ENCODE measurements around the gene FOXA2. TPM values are rescaled to one million over a fixed set of nuclear protein-coding genes. Genes with fewer than 3 reads are reported as not detected.

Gene FOXA2
- total and polyA plus RNA-seq, 12 donors = not detected

DNA sequence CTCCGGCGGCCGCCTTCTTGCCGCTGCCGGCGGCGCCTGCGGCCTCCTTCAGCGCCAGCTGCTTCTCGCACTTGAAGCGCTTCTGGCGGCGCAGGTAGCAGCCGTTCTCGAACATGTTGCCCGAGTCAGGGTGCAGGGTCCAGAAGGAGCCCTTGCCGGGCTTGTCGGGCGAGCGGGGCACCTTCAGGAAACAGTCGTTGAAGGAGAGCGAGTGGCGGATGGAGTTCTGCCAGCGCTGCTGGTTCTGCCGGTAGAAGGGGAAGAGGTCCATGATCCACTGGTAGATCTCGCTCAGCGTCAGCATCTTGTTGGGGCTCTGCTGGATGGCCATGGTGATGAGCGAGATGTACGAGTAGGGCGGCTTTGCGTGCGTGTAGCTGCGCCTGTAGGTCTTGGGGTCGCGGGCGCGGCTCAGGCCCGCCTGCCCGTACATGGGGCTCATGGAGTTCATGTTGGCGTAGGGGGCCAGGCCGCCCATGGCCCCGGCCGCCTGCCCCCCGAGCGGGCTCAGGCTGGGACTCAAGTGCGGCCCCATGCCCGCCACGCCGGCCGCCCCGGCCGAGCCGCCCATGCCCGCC is 1.9 kb downstream of the FOXA2 start:
- peaks cover 71 to 100% (median 98%) of the 10 kb centered on the region in 7 donors for H3K27me3 ChIP-seq
- intact Hi-C loops (cut with DNase I) = no loop called here
- WGBS, 2 donors = 2 to 4% methylated on average over 54 of the region's 54 CpGs
- DNase-seq = no peak
- H3K4me1 ChIP-seq = peaks cover 0 to 42% (median 22%) of the 10 kb centered on the region in 9 donors
- ATAC-seq = no peak
- H3K4me3 ChIP-seq = peak overlapping the region in 1 of 10 donors; percentile 8
- no peak overlapping the region for H3K27ac ChIP-seq
- TF ChIP-seq, protein P1, sequence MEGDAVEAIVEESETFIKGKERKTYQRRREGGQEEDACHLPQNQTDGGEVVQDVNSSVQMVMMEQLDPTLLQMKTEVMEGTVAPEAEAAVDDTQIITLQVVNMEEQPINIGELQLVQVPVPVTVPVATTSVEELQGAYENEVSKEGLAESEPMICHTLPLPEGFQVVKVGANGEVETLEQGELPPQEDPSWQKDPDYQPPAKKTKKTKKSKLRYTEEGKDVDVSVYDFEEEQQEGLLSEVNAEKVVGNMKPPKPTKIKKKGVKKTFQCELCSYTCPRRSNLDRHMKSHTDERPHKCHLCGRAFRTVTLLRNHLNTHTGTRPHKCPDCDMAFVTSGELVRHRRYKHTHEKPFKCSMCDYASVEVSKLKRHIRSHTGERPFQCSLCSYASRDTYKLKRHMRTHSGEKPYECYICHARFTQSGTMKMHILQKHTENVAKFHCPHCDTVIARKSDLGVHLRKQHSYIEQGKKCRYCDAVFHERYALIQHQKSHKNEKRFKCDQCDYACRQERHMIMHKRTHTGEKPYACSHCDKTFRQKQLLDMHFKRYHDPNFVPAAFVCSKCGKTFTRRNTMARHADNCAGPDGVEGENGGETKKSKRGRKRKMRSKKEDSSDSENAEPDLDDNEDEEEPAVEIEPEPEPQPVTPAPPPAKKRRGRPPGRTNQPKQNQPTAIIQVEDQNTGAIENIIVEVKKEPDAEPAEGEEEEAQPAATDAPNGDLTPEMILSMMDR (IDR thresholded peaks at IDR 0.05) = no peak
- H3K9me3 ChIP-seq = no peaks in the 10 kb centered on the region
- no peaks in the 10 kb centered on the region for H3K36me3 ChIP-seq

DNA sequence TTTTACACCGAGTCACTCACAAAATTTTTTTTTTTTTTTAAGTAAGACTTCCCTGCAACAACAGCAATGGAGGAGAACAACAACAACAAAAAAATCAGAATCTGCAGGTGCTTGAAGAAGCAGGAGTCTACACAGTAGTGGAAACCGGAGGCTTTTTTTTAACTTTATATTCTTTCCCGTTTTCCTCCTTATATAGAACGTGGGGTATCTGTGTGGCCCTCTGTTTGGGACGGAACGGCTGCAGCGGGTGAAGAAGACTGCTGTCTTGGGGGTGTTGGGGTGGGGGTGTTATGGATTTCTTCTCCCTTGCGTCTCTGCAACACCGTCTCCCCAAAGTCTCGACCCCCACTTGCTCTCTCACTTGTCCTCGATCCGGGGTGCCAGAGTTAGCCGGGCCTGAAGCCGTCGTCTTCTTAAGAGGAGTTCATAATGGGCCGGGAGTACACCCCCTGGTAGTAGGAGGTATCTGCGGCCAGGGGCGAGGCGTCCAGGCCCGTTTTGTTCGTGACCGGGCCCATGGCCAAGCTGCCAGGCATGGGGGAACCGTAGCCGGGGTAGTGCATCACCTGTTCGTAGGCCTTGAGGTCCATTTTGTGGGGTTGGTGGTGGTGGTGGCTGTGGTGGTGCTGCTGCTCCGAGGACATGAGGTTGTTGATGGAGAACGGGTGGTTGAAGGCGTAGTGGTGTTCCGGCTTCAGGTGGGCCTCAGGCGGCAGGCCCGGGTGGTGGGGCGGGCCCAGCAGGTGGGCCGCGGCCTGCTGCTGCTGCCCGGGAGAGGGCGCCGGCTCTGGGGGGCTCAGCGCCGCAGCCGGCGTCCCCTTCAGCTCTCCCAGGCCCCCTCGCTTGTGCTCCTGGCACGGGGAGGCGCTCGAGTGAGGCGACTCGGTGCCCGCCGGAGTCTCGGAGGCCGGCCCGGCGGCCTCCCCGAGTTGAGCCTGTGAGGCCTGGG is 2.7 kb downstream of the FOXA2 start:
- TF ChIP-seq, protein P1 (IDR thresholded peaks at IDR 0.05) = no peak
- Histone ChIP-seq H3K27ac (no peak overlapping the region), H3K4me1 (peaks cover 0 to 43% (median 19%) of the 10 kb centered on the region in 9 donors), H3K27me3 (peaks cover 67 to 100% (median 98%) of the 10 kb centered on the region in 7 donors), H3K36me3 (no peaks in the 10 kb centered on the region), H3K4me3 (no peak overlapping the region), H3K9me3 (no peaks in the 10 kb centered on the region)
- no peak for ATAC-seq
- DNase-seq = no peak
- intact Hi-C loops (cut with DNase I) = no loop called here
- WGBS, 2 donors = 8 to 9% methylated on average over 46 to 54 of the region's 54 CpGs

DNA sequence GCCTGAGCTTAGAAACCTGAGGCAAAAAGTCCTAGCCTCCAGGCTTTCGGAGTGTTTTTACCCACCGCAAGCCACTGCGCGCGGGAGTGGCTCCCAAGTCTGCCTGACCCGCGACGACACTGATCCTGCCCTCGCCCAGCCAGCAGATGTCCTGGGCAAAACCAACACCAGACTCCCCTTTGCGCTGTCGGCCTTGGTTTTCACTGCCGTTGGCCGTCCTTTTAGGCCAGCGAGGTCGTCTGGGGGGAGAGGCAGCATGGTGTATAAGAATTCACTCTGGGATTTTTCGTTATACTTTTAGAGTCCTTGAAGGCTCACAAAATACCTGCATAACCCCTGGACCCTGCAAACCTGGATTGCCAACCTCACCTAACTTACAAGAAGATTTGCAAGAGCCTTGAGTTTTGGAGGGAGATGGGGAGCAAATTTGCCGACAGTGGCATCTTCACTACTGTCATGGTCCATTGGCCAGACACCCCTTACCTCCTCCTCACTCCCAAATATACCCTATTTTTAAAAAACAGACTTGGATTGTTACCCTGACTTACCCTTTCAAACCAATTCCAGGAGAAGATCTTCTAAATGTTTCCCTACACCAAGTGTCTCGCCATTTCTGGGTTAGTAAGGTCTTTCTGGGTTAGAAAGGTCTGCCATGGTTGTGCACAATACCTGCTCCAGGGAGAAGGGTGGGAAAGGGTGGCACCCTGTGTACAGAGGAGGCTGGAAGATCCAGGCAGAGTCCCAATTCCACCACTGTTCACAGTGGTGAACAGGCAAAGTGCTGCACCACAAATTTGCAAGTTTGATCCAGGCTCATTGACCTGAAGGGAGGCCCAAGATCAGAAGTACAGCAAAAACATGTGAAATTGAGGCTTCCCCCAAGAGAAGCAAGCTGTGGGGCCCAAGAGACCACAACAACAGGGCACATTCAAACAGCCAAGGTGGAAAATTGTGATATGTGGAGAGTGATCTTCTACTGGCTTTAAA is 4.4 kb downstream of the FOXA2 start:
- Histone ChIP-seq H3K36me3 (no peaks in the 10 kb centered on the region), H3K4me3 (no peak overlapping the region), H3K4me1 (peaks cover 0 to 40% (median 18%) of the 10 kb centered on the region in 9 donors), H3K27ac (no peak overlapping the region), H3K9me3 (no peaks in the 10 kb centered on the region), H3K27me3 (peaks cover 57 to 100% (median 98%) of the 10 kb centered on the region in 7 donors)
- TF ChIP-seq, protein P1 (IDR thresholded peaks at IDR 0.05) = no peak
- WGBS, 2 donors = 7 to 9% methylated on average over 18 of the region's 18 CpGs
- no peak for DNase-seq
- intact Hi-C loops (cut with DNase I) = no loop called here
- ATAC-seq = no peak

DNA sequence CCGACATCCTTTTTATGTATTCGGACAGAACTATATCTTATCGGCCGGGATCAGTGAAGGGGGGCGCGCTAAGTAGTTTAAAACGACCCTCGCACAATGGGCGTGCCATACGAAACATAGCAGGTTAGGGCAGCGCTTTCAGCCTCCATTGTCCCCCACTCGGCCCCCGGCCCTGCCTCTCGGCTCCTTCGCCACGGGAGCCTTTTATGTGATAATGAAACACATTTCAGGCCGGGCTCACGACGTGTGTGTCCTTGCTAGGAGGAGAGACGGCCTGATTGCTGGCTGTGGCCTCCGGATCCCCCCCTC is 5.3 kb downstream of the FOXA2 start:
- whole genome bisulfite sequencing, 2 donors = 0 to 2% methylated on average over 21 of the region's 21 CpGs
- intact Hi-C loops (cut with DNase I) = no loop called here

More for the DNA sequence above, 5.3 kb downstream of the FOXA2 start:
- H3K4me3 ChIP-seq = peak overlapping the region in 1 of 10 donors; percentile 5
- H3K36me3 ChIP-seq = no peaks in the 10 kb centered on the region
- H3K9me3 ChIP-seq = no peaks in the 10 kb centered on the region
- peaks cover 54 to 100% (median 100%) of the 10 kb centered on the region in 7 donors for H3K27me3 ChIP-seq
- no peak overlapping the region for H3K27ac ChIP-seq
- DNase-seq = no peak
- TF ChIP-seq, protein P1 (IDR thresholded peaks at IDR 0.05) = no peak
- ATAC-seq = no peak
- peaks cover 0 to 39% (median 18%) of the 10 kb centered on the region in 9 donors for H3K4me1 ChIP-seq
